ENCODE data around the gene STK32B.
"Not testable (repeated sequence)": the region's sequence is repeated elsewhere in the genome, so short reads cannot be mapped to it uniquely, and the experiment has no call there.

STK32B gene

GRCh38 chr4:5209862-5210261 lies 158.6 kb downstream of the STK32B start:
- DNase-seq (ENCODE audit: low spot score) = no peak

DNA sequence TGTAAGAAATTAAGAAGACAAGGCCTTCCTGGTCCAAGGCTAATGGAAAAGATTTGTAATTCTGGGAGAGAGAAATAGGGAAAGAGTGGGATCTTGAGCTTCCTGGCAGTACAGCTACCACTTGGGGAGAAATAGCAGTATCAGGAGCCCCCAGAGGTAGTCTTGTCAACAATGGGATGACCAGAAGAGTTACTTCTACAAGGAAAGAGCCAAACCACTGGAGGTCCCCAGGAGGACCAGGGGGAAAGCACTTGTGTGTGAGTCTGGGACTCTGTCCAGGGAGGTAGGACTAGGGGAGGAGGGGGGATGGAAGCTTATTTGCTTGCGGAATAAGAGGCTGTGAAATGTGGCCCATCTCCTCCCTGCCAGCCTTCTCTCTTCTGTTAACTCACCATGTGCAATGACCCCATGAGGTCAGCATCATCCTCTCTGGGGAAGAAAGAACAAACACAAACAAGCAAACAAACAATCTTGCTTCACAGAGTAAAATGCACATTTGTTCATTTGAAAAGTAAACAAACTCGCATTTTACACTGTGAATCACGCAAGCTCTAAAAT lies 160.1 kb downstream of the STK32B start:
- no peak for DNase-seq (ENCODE audit: low spot score)

DNA sequence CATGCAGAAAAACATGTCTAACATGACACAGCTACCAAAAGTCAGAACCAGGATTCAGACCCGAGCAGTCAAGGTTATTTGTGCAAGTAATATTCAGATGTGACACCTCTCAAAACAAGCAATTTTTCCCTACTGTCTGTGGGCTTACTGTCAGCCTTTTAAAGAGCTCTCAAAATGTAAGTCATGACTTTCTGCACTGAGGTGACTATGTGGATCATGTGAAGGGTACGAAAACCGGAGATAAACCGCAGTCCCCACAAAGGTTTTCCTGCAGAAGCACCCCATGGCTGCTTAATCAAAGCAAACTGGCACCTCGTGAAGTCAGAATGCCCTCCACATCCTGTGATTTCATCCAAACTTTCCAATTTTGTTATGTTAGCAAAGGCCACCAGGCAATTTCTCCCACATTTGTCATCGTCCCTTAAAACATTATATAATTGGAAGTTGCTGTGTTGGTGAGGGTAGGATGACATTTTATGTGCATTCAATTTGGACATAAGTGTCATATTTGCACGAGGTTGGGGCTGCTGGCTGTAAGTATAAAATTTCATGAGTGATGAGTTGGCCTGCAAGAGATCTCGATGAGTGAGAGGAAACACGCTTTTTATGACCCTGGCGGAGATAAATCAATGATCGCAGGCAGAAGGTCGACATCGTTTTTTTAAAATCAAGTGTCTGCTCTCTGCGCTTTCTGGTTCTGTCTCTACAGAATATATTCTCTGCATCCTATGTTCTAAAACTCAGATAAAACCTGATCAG lies 161.2 kb downstream of the STK32B start:
- no peak for DNase-seq (ENCODE audit: low spot score)

GRCh38 chr4:5213087-5213595 lies 161.9 kb downstream of the STK32B start:
- no peak for DNase-seq (ENCODE audit: low spot score)

GRCh38 chr4:5215321-5215720 lies 164.0 kb downstream of the STK32B start:
- DNase-seq (ENCODE audit: low spot score) = no peak

DNA sequence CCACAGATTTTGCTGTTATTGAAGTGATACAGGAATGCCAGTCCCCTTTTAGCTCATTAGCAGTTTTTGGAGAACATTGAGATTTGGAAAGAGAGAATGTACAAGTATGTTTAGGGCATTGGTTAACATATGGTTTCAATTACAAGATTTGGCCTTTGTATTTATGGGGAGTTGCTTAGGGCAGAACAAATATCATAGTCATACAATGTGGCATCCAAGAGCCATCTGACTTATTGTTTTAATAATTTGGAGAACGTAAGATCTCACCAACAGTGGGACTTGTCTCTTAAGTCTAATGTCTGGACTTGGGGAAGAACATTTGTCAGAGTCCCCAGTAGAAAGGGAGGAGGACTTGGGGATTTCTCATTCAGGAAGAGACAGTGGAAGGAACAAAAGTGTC lies 166.1 kb downstream of the STK32B start:
- DNase-seq (ENCODE audit: low spot score) = no peak

DNA sequence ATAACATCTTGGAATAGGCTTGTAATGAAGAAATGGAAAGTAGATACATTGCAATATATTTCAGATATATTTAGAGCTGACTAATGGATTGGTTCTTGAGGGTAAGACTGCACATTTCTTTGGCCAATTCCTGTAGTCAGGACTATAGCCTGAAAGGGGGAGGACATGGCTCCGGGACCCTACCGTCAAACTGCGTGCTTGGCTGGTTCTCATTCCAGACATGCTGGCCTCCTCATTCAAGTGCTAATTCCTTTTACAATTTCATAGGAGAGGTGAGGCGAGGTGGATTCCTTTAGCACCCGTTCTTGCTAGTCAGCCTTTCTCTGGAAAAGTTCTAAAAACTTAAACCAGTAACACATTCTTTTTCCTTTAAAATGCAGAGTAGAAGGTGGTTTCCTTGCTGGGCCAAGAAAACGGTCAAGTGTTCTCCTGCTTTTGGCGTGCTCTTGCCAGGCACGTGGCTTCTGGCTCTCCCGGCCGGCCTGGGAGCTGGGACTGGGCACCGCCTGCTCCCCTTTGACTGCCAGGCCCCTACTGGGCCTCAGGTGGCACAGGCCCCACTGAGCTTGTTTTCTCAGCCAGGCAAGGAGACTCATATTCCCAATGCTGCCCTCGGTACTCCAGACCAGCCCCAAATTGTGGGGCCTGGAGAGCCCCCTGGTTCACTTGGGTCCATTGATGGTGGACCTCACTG lies 167.2 kb downstream of the STK32B start:
- DNase-seq (ENCODE audit: low spot score) = no peak

GRCh38 chr4:5220028-5220427 lies 168.7 kb downstream of the STK32B start:
- DNase-seq (ENCODE audit: low spot score) = peak; percentile 23

DNA sequence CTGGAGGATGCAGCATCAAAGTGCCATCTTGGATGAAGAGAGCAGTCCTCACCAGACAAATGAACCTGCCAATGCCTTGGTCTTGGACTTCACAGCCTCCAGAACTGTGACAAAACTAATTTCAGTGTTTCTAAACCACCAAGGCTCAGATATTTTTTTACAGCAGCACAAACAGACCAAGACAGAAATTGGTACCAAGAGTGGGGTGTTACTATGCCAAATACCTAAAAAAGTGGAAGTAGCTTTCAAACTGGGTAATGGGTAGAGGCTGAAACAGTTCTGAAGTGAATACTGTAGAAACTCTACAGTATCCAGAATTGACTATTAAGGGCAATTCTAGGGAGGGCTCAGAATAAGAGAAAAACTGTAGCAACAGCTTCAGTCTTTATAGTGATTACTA lies 170.8 kb downstream of the STK32B start:
- DNase-seq (ENCODE audit: low spot score) = no peak

DNA sequence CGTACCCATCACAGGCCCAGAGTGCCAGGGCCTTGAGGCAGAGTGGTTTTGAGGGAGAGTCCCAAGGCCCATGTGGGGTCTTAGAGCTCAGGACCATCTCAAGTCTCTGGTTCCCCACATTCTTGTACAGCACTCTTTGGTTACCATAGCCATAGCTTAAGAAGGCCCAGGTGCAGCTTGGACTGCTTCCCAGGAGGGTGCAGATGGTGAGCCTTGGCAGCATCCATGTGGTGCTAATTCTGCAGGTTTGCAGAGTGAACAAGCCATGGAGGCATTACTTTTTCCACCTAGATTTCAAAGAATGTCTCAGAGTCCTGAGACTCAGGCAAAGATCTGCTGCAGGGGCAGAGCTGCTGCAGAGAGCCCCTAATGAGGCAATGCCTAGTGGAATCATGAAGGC lies 171.7 kb downstream of the STK32B start:
- no peak for DNase-seq (ENCODE audit: low spot score)

DNA sequence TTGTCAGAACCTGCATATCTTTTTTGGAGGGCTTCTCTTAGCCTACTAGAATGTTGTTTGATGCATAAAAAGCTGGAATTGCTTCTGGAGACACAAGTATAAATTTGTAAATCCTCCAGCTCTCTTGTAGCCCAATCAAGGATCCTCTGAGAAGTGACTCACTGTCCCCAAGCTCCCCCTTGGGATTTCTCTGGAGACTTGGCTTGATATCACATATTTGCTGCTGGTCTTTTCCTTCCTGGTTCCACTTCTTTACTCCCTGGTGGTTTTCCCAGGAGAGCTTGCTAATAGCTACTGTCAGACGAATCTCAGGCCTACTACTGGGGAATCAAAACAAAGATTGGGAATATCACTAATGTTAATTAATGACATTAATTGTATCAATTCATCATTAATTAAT lies 173.1 kb downstream of the STK32B start:
- DNase-seq (ENCODE audit: low spot score) = no peak

DNA sequence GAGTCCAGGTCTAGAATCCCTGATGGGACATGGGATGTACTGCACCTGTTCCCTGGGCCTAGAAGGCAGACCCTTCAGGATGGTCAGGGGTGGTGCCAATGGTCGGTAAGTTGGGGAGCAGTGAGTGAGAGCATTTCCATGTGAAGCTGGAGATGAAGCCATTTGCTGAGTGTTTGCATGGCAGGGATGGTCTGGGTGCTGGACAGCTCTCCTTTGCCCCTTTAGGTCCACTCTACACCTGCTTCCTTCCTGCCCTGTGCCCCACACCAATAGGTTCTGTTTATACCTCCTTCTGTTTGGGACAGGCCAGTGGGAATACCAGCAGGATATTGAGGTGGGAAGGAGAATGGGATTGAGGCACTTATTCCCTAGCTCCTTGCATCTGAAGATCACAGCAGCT lies 181.3 kb downstream of the STK32B start:
- DNase-seq (ENCODE audit: low spot score) = no peak

DNA sequence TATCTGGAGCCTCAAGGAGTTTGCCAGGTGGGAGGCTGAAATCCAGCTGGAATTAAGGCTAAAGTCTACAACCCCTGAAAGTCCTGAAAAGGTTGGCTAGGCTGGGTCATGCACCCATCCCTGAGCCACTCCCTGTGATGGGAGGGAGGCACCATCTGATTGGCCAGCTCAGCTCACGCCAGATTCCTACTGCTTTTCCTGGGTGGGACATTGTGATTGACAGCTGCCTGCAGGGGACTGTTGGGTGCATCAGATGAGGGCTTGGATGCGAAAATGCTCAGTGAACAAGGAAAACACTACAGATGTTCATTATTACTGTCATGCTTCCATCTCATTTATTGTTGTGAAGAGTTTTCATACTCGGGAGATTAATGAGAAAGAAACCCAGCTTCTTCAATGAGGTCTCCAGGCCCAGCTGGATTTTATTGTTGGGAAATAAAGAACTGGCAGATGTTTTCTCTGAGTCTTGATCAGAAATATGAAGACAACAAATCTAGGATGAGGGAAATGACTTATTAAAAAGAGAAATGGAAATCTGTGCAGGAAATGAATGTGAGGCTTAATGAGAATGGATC lies 185.9 kb downstream of the STK32B start:
- DNase-seq (ENCODE audit: low spot score) = no peak

- no peak for DNase-seq (ENCODE audit: low spot score)
Observed at GRCh38 chr4:5238173-5238572, 186.9 kb downstream of the STK32B start.

DNA sequence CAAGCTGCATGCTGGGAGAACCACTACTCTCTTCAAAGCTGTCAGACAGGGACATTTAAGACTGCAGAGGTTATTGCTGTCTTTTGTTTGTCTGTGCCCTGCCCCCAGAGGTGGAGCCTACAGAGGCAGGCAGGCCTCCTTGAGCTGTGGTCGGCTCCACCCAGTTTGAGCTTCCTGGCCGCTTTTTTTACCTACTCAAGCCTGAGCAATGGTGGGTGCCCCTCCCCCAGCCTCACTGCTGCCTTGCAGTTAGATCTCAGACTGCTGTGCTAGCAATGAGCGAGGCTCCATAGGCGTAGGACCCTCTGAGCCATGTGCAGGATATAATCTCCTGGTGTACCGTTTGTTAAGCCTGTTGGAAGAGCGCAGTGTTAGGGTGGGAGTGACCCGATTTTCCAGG lies 195.8 kb downstream of the STK32B start:
- not testable (repeated sequence) for DNase-seq (ENCODE audit: low spot score)

DNA sequence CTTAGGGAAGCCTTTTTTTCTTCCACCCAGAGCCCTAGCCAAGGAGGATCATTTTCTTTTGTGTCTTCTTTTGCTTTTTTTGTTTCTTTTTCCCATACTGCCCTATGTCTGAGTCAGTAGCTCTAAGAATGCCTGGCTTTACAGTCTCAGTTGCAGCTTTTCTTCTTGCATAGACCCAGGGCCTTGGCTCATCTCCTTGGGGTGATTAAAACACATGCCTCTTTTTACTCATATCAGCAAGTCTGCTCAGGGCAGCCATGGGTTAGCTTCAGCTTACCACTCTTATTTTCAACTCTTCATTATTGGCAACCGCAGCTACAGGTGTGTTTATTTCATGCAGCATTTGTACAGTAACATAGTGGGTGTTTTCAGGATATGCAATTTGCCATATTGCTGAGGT lies 196.5 kb downstream of the STK32B start:
- no peak for DNase-seq (ENCODE audit: low spot score)

DNA sequence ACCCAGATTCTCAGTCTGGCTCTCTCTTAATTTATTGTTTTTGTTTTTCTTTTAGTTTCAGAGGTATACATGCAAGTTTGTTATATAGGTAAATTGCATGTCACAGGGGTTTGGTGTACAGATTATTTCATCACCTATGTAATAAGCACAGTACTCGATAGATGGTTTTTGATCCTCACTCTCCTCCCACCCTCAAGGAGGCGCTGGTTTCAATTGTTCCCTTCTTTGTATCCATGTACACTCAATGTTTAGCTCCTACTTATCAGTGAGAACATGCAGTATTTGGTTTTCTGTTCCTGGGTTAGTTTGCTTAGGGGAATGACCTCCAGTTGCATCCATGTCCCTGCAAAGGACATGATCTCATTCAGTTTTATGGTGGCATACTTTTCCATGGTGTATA lies 198.4 kb downstream of the STK32B start:
- DNase-seq (ENCODE audit: low spot score) = no peak

DNA sequence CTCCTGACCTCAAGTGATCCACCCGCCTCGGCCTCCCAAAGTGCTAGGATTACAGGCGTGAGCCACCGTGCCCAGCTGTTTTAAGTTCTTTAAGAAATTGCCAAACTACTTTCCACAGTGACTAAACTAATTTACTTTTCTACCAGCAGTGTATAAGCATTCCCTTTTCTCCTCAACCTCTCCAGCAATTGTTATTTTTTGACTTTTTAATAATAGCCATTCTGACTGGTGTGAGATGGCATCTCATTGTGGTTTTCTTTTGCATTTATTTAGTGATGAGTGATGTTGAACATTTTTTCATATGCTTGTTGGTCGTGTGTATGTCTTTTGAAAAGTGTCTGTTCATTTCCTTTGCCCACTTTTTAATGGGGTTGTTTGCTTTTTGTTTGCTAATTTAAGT lies 199.3 kb downstream of the STK32B start:
- not testable (repeated sequence) for DNase-seq (ENCODE audit: low spot score)

- no peak for DNase-seq (ENCODE audit: low spot score)
Observed at GRCh38 chr4:5256421-5256820, 205.1 kb downstream of the STK32B start.

GRCh38 chr4:5257086-5257485 lies 205.8 kb downstream of the STK32B start:
- DNase-seq (ENCODE audit: low spot score) = no peak

DNA sequence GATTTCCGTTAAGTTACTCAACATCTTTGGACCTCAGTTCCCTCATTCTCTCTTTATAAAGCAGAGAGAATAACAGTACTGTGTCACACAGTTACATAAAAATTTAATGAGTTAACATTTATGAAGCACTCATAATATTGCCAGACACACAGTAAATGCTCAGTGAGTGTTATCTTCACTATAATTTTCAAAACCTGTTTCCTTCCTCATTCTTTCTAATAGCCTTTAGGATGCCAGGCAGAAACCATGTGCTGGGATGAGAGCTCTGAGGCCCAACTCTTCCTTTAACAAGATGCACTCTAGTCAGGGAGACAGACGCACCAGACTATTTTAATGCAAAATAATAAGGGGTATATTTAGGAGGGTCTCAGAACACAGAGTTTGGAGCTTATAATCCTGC lies 208.2 kb downstream of the STK32B start:
- no peak for DNase-seq (ENCODE audit: low spot score)

DNA sequence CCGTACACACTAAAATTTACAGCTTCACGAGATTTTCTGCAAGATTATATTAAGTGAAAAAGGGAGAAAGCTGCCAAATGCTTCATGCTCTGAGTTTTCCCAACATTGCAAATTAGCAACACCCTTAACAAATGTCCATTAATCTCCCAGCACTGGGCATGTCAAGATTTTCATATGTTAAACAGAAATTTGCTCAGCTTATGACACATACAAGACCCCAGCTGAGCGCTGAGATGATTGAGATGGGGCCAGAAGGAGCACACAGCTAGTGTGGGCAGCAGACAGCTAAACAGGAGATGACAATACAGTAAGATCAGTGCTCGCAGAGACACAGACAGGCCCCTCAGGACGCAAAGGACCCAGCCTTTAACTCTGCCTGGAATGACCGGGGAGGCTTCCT lies 208.8 kb downstream of the STK32B start:
- no peak for DNase-seq (ENCODE audit: low spot score)

DNA sequence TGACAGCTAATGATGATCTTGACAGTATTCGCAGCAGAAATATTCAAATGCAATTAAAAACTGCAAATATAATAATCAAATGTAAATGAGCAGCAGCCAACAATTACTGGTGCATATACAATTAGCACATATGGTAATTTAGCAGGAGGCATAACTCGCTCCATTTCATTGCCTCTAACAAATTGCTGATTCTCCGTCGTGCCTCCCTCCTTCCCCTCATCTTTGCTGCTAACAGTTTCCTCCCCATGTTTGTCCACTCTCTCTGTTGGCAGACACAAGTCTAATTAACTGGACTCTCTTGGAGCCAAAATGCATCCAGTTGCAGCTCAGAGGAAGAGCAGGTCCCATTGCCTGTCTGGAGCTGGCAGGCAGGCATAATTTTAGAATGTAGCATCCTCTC lies 210.6 kb downstream of the STK32B start:
- DNase-seq (ENCODE audit: low spot score) = no peak

Data from SW480 (cell line).